GM18517 (cell line): ENCODE measurements around the gene OVOL2.
A peak's percentile ranks its signal among the peaks of the same experiment; 100 is the strongest.

Experiments used
- ATAC-seq: cut with Tn5 transposase; IDR thresholded peaks from one replicate; pipeline ENCODE4 v1.9.1; 2021; ENCODE audit warnings: mild to moderate bottlenecking, moderate library complexity; ENCODE audit not compliant: unreplicated experiment

Gene OVOL2

GRCh38 chr20:17992224-17992637 lies 65.5 kb downstream of the OVOL2 start:
- ATAC-seq = peak; percentile 70

GRCh38 chr20:17990278-17990972 lies 67.3 kb downstream of the OVOL2 start:
- ATAC-seq = no peak

GRCh38 chr20:17987988-17988387 lies 69.7 kb downstream of the OVOL2 start:
- no peak for ATAC-seq

- no peak for ATAC-seq
These were observed 72.2 kb downstream of the OVOL2 start for GRCh38 chr20:17985388-17986018.

- ATAC-seq = no peak
These were observed 81.4 kb downstream of the OVOL2 start for GRCh38 chr20:17976305-17976704.
